T-helper 22 cell (primary cell): ENCODE measurements around the gene ANAPC10.
"Not testable (repeated sequence)": the region's sequence is repeated elsewhere in the genome, so short reads cannot be mapped to it uniquely, and the experiment has no call there.

Experiments
- DNase-seq: peaks from one replicate; pipeline ENCODE4 v3.0.0-alpha.2; 2020; ENCODE audit warnings: low read depth

Gene ANAPC10

GRCh38 chr4:145069361-145069760 lies 28.6 kb downstream of the ANAPC10 start:
- no peak for DNase-seq

GRCh38 chr4:145066063-145066501 lies 31.9 kb downstream of the ANAPC10 start:
- no peak for DNase-seq

- no peak for DNase-seq
These were observed 36.6 kb downstream of the ANAPC10 start for GRCh38 chr4:145061318-145061920.

GRCh38 chr4:145058256-145058655 lies 39.7 kb downstream of the ANAPC10 start:
- no peak for DNase-seq

- DNase-seq: no peak
These were observed 41.5 kb downstream of the ANAPC10 start for GRCh38 chr4:145056325-145057130.

- DNase-seq: no peak
These were observed 42.3 kb downstream of the ANAPC10 start for GRCh38 chr4:145055533-145056257.

- no peak for DNase-seq
These were observed 48.8 kb downstream of the ANAPC10 start for GRCh38 chr4:145049241-145049640.

GRCh38 chr4:145048817-145049216 lies 49.2 kb downstream of the ANAPC10 start:
- no peak for DNase-seq

GRCh38 chr4:145047151-145047550 lies 50.8 kb downstream of the ANAPC10 start:
- DNase-seq: no peak

GRCh38 chr4:145045180-145045579 lies 52.8 kb downstream of the ANAPC10 start:
- no peak for DNase-seq

- DNase-seq: no peak
These were observed 53.7 kb downstream of the ANAPC10 start for GRCh38 chr4:145044341-145044740.

- DNase-seq: no peak
These were observed 54.7 kb downstream of the ANAPC10 start for GRCh38 chr4:145043306-145043705.

GRCh38 chr4:145042601-145043285 lies 55.3 kb downstream of the ANAPC10 start:
- no peak for DNase-seq

GRCh38 chr4:145041378-145041777 lies 56.6 kb downstream of the ANAPC10 start:
- DNase-seq: no peak

- no peak for DNase-seq
These were observed 62.4 kb downstream of the ANAPC10 start for GRCh38 chr4:145035494-145036136.

GRCh38 chr4:145034727-145035211 lies 63.2 kb downstream of the ANAPC10 start:
- no peak for DNase-seq

- no peak for DNase-seq
These were observed 78.7 kb downstream of the ANAPC10 start for GRCh38 chr4:145019346-145019745.

GRCh38 chr4:145014365-145014764 lies 83.6 kb downstream of the ANAPC10 start:
- no peak for DNase-seq

- DNase-seq: no peak
These were observed 85.2 kb downstream of the ANAPC10 start for GRCh38 chr4:145012841-145013240.

- no peak for DNase-seq
These were observed 86.4 kb downstream of the ANAPC10 start for GRCh38 chr4:145011636-145012035.

GRCh38 chr4:145010315-145010714 lies 87.7 kb downstream of the ANAPC10 start:
- DNase-seq: not testable (repeated sequence)

- no peak for DNase-seq
These were observed 94.3 kb downstream of the ANAPC10 start for GRCh38 chr4:145003675-145004074.
